Activated CD4-positive, CD25-positive, alpha-beta regulatory T cell treated with anti-CD3 and anti-CD28 coated beads, Interleukin-2, amount 50 U/mL, for 24 hours (primary cell): ENCODE data around the gene PTOV1.

Source experiments
- ATAC-seq, 2 donors: fragments of 150-1000 bp; cut with Tn5 transposase; one replicate each; pipeline ENCODE4 v1.10.0; 2021; ENCODE audit warnings: mild to moderate bottlenecking in 1 of 2, moderate library complexity in 1 of 2

PTOV1 gene

GRCh38 chr19:49845414-49845813 lies 5.5 kb upstream of the PTOV1 start:
- no peak for ATAC-seq

- ATAC-seq: no peak
Measured at GRCh38 chr19:49846408-49846807, 4.6 kb upstream of the PTOV1 start.

GRCh38 chr19:49847731-49848696 lies 2.9 kb upstream of the PTOV1 start:
- no peak for ATAC-seq

- no peak for ATAC-seq
Measured at GRCh38 chr19:49848938-49849337, 2.0 kb upstream of the PTOV1 start.

- ATAC-seq: no peak
Measured at GRCh38 chr19:49849433-49850220, 1.3 kb upstream of the PTOV1 start.

- no peak for ATAC-seq
Measured at GRCh38 chr19:49850221-49850486, 805 bp upstream of the PTOV1 start.

GRCh38 chr19:49851456-49852259 lies 699 bp downstream of the PTOV1 start:
- ATAC-seq: no peak

GRCh38 chr19:49852631-49853126 lies 1.7 kb downstream of the PTOV1 start:
- no peak for ATAC-seq

- no peak for ATAC-seq
Measured at GRCh38 chr19:49853852-49854377, 3.0 kb downstream of the PTOV1 start.

GRCh38 chr19:49854378-49855263 lies 3.7 kb downstream of the PTOV1 start:
- ATAC-seq: no peak

GRCh38 chr19:49855277-49855675 lies 4.3 kb downstream of the PTOV1 start:
- ATAC-seq: no peak

GRCh38 chr19:49855676-49856573 lies 5.0 kb downstream of the PTOV1 start:
- ATAC-seq: no peak

- no peak for ATAC-seq
Measured at GRCh38 chr19:49856574-49857021, 5.6 kb downstream of the PTOV1 start.

GRCh38 chr19:49857061-49857837 lies 6.3 kb downstream of the PTOV1 start:
- ATAC-seq: no peak

- ATAC-seq: no peak
Measured at GRCh38 chr19:49857838-49858087, 6.8 kb downstream of the PTOV1 start.

GRCh38 chr19:49858088-49858985 lies 7.4 kb downstream of the PTOV1 start:
- ATAC-seq: no peak

GRCh38 chr19:49859682-49860335 lies 8.8 kb downstream of the PTOV1 start:
- no peak for ATAC-seq
